PC-9 (cell line): ENCODE data around the gene ERVFRD-1. TPM values are rescaled to one million over a fixed set of nuclear protein-coding genes. Genes with fewer than 3 reads are reported as not detected.

Experiments
- BruUV-seq: library from RNA; stranded (reverse); fragments of 400-500 nt; replicated peaks from 2 replicates; lab custom pipeline; 2021; lab: Mats Ljungman, UMichigan
- CTCF ChIA-PET: fragments of 300-600 bp; sonication (Branson Sonifier 250); formaldehyde crosslinking; loops from one replicate; lab custom pipeline; 2022; ENCODE audit warnings: antibody characterized with exemption; lab: Charles Lee
- POLR2A ChIA-PET: fragments of 300-600 bp; sonication (Branson Sonifier 250); formaldehyde crosslinking; loops from one replicate; lab custom pipeline; 2022; ENCODE audit warnings: antibody characterized with exemption; ENCODE audit not compliant: unreplicated experiment; lab: Charles Lee
- DNase-seq, 2 experiments: peaks; one replicate each; pipeline versions ENCODE4 v3.0.0 to v3.0.0-alpha.2; 2015 to 2022; ENCODE audit warnings: mixed read lengths in 1 of 2
- H2AFZ ChIP-seq: fragments of 200-600 bp; sonication (generic); 2 replicates; pipeline ENCODE4 v1.8.1; 2017; ENCODE audit warnings: antibody characterized with exemption
- H3F3A ChIP-seq: fragments of 200-600 bp; sonication (generic); 2 replicates; pipeline ENCODE4 v1.8.1; 2017; ENCODE audit warnings: antibody characterized with exemption, mild to moderate bottlenecking, low read depth; ENCODE audit not compliant: insufficient read depth
- H3K27ac ChIP-seq: fragments of 200-600 bp; sonication (generic); 2 replicates; pipeline ENCODE4 v1.6.1; 2016; ENCODE audit warnings: mixed run types
- H3K27me3 ChIP-seq: fragments of 200-600 bp; sonication (generic); 2 replicates; pipeline ENCODE4 v1.6.1; 2016; ENCODE audit warnings: low read depth, mixed run types; ENCODE audit not compliant: insufficient read depth
- H3K36me3 ChIP-seq: fragments of 200-600 bp; sonication (generic); 2 replicates; pipeline ENCODE4 v1.6.1; 2016; ENCODE audit warnings: low read depth, mixed run types
- H3K4me1 ChIP-seq: fragments of 200-600 bp; sonication (generic); replicated peaks from 2 replicates; pipeline ENCODE4 v1.6.1; 2016; ENCODE audit warnings: mixed run types; ENCODE audit not compliant: insufficient read depth
- H3K4me2 ChIP-seq: fragments of 200-600 bp; sonication (generic); 2 replicates; pipeline ENCODE4 v1.6.1; 2017; ENCODE audit warnings: mixed run types
- H3K4me3 ChIP-seq: fragments of 200-600 bp; sonication (generic); 2 replicates; pipeline ENCODE4 v1.6.1; 2016; ENCODE audit warnings: mixed run types
- H3K79me2 ChIP-seq: fragments of 200-600 bp; sonication (generic); 2 replicates; pipeline ENCODE4 v1.6.1; 2017; ENCODE audit warnings: low read depth, mixed run types
- H3K9me2 ChIP-seq: fragments of 200-600 bp; sonication (generic); 2 replicates; pipeline ENCODE4 v1.8.1; 2017; ENCODE audit warnings: mild to moderate bottlenecking; ENCODE audit not compliant: insufficient read depth
- H3K9me3 ChIP-seq: fragments of 200-600 bp; sonication (generic); 2 replicates; pipeline ENCODE4 v1.8.1; 2016; ENCODE audit warnings: low read depth; ENCODE audit not compliant: insufficient read depth
- H4K20me1 ChIP-seq: fragments of 200-600 bp; sonication (generic); 2 replicates; pipeline ENCODE4 v1.8.1; 2017; ENCODE audit not compliant: insufficient read depth
- CTCF ChIP-seq: fragments of 200-600 bp; sonication (generic); conservative IDR thresholded peaks from 2 replicates; pipeline ENCODE4 v1.6.1; 2017; ENCODE audit warnings: mixed run types, antibody characterized with exemption, mild to moderate bottlenecking, moderate library complexity
- EZH2 ChIP-seq: fragments of 200-600 bp; sonication (generic); IDR thresholded peaks from 2 replicates; pipeline ENCODE4 v1.8.0; 2017; ENCODE audit warnings: antibody characterized with exemption, low read depth
- intact Hi-C: fragments of 100-400 bp; cut with micrococcal nuclease; formaldehyde crosslinking; loops from one replicate; pipeline ENCODE4 v1.10.0; 2022; ENCODE audit not compliant: unreplicated experiment
- total RNA-seq: library from RNA; stranded (reverse); gene quantifications from 2 replicates; pipeline ENCODE4 v1.2.3, GENCODE V29; 2021

ERVFRD-1 gene
- total RNA-seq, 1 experiment from 2014 or later: not detected

- CTCF ChIA-PET: no interaction called here
- BruUV-seq: no TSS peak
- intact Hi-C loops: loop anchor here (10.0 kb wide), 1 partner anchor 258 kb away; no protein-coding TSS in a partner anchor
Measured at GRCh38 chr6:11062715-11063114, 48.8 kb downstream of the ERVFRD-1 start.

GRCh38 chr6:11062083-11062482 is 49.4 kb downstream of the ERVFRD-1 start:
- intact Hi-C loops: loop anchor here (10.0 kb wide), 1 partner anchor 257 kb away; no protein-coding TSS in a partner anchor
- Histone ChIP-seq H3K36me3 (no peaks in the 10 kb centered on the region), H3K9me3 (no peaks in the 10 kb centered on the region), H3F3A (no peaks in the 10 kb centered on the region), H3K4me1 (no peaks in the 10 kb centered on the region), H4K20me1 (no peaks in the 10 kb centered on the region), H3K4me2 (no peak overlapping the region), H3K4me3 (no peak overlapping the region), H3K79me2 (no peaks in the 10 kb centered on the region), H3K9me2 (no peaks in the 10 kb centered on the region), H3K27me3 (no peaks in the 10 kb centered on the region), H2AFZ (no peak overlapping the region), H3K27ac (no peak overlapping the region)
- TF ChIP-seq CTCF (no peak), EZH2 (no peak)
- ChIA-PET CTCF (no interaction called here), POLR2A (no interaction called here)
- BruUV-seq: no TSS peak
- no peak for DNase-seq

More at GRCh38 chr6:11062715-11063114, 48.8 kb downstream of the ERVFRD-1 start:
- no peaks in the 10 kb centered on the region for H3K27me3 ChIP-seq
- no peak for TF ChIP-seq EZH2
- TF ChIP-seq CTCF: no peak
- DNase-seq: no peak
- no peaks in the 10 kb centered on the region for H4K20me1 ChIP-seq
- no peak overlapping the region for H2AFZ ChIP-seq
- H3K4me2 ChIP-seq: no peak overlapping the region
- POLR2A ChIA-PET: no interaction called here
- no peaks in the 10 kb centered on the region for H3K4me1 ChIP-seq
- no peaks in the 10 kb centered on the region for H3K36me3 ChIP-seq
- no peaks in the 10 kb centered on the region for H3K9me3 ChIP-seq
- no peaks in the 10 kb centered on the region for H3F3A ChIP-seq
- H3K27ac ChIP-seq: no peak overlapping the region
- no peaks in the 10 kb centered on the region for H3K9me2 ChIP-seq
- H3K79me2 ChIP-seq: no peaks in the 10 kb centered on the region
- H3K4me3 ChIP-seq: no peak overlapping the region

GRCh38 chr6:11058406-11058805 is 53.1 kb downstream of the ERVFRD-1 start:
- DNase-seq: peak in 1 of 2 experiments; percentile 40
- Histone ChIP-seq H3K4me3 (no peak overlapping the region), H3K36me3 (no peaks in the 10 kb centered on the region), H3K79me2 (no peaks in the 10 kb centered on the region), H2AFZ (no peak overlapping the region), H3K9me3 (no peaks in the 10 kb centered on the region), H3K4me2 (no peak overlapping the region), H3K27me3 (no peaks in the 10 kb centered on the region), H3F3A (no peaks in the 10 kb centered on the region), H3K9me2 (no peaks in the 10 kb centered on the region), H4K20me1 (no peaks in the 10 kb centered on the region), H3K27ac (no peak overlapping the region), H3K4me1 (peaks cover 7% of the 10 kb centered on the region)
- no peak for TF ChIP-seq EZH2
- no peak for TF ChIP-seq CTCF
- ChIA-PET CTCF (no interaction called here), POLR2A (no interaction called here)
- intact Hi-C loops: no loop called here
- no TSS peak for BruUV-seq
